HG02759 (cell line): ENCODE measurements around the gene RAN.
"Not testable (repeated sequence)": the region's sequence is repeated elsewhere in the genome, so short reads cannot be mapped to it uniquely, and the experiment has no call there.

Experiments used
- ATAC-seq: cut with Tn5 transposase; IDR thresholded peaks from one replicate; pipeline ENCODE4 v1.9.1; 2021; ENCODE audit warnings: mild to moderate bottlenecking, moderate library complexity; ENCODE audit not compliant: unreplicated experiment

RAN gene

GRCh38 chr12:130849561-130850417 lies 22.1 kb upstream of the RAN start:
- no peak for ATAC-seq

GRCh38 chr12:130850418-130851021 lies 21.3 kb upstream of the RAN start:
- ATAC-seq = no peak

- no peak for ATAC-seq
Observed at GRCh38 chr12:130856088-130856487, 15.8 kb upstream of the RAN start.

- ATAC-seq = no peak
Observed at GRCh38 chr12:130858084-130858483, 13.8 kb upstream of the RAN start.

- ATAC-seq = no peak
Observed at GRCh38 chr12:130859161-130859560, 12.7 kb upstream of the RAN start.

- ATAC-seq = no peak
Observed at GRCh38 chr12:130860311-130860710, 11.6 kb upstream of the RAN start.

GRCh38 chr12:130862161-130862560 lies 9.7 kb upstream of the RAN start:
- no peak for ATAC-seq

GRCh38 chr12:130862771-130863170 lies 9.1 kb upstream of the RAN start:
- ATAC-seq = not testable (repeated sequence)

GRCh38 chr12:130863298-130863697 lies 8.6 kb upstream of the RAN start:
- ATAC-seq = no peak

GRCh38 chr12:130868412-130868811 lies 3.5 kb upstream of the RAN start:
- no peak for ATAC-seq

- ATAC-seq = peak; percentile 45
Observed at GRCh38 chr12:130870442-130871285, 1.2 kb upstream of the RAN start.

- peak; percentile 33 for ATAC-seq
Observed at GRCh38 chr12:130872179-130873096, 572 bp downstream of the RAN start.

- ATAC-seq = no peak
Observed at GRCh38 chr12:130873106-130873795, 1.4 kb downstream of the RAN start.

GRCh38 chr12:130873825-130874224 lies 2.0 kb downstream of the RAN start:
- no peak for ATAC-seq

- ATAC-seq = no peak
Observed at GRCh38 chr12:130874696-130875095, 2.8 kb downstream of the RAN start.

GRCh38 chr12:130875193-130875592 lies 3.3 kb downstream of the RAN start:
- no peak for ATAC-seq

- not testable (repeated sequence) for ATAC-seq
Observed at GRCh38 chr12:130875708-130876107, 3.8 kb downstream of the RAN start.

GRCh38 chr12:130876297-130876696 lies 4.4 kb downstream of the RAN start:
- no peak for ATAC-seq

- ATAC-seq = no peak
Observed at GRCh38 chr12:130876758-130877157, 4.9 kb downstream of the RAN start.

GRCh38 chr12:130877333-130877732 lies 5.5 kb downstream of the RAN start:
- no peak for ATAC-seq
